NOMO-1 (cell line): Measurements from ENCODE around the gene TMOD3.
"Not testable (repeated sequence)": the region's sequence is repeated elsewhere in the genome, so short reads cannot be mapped to it uniquely, and the experiment has no call there.

ENCODE experiments used
- DNase-seq, 2 experiments: peaks; one replicate each; lab custom pipeline; 2025; ENCODE audit not compliant: unreplicated experiment in 2 of 2; lab: John Stamatoyannopoulos, UW

The TMOD3 gene

DNA sequence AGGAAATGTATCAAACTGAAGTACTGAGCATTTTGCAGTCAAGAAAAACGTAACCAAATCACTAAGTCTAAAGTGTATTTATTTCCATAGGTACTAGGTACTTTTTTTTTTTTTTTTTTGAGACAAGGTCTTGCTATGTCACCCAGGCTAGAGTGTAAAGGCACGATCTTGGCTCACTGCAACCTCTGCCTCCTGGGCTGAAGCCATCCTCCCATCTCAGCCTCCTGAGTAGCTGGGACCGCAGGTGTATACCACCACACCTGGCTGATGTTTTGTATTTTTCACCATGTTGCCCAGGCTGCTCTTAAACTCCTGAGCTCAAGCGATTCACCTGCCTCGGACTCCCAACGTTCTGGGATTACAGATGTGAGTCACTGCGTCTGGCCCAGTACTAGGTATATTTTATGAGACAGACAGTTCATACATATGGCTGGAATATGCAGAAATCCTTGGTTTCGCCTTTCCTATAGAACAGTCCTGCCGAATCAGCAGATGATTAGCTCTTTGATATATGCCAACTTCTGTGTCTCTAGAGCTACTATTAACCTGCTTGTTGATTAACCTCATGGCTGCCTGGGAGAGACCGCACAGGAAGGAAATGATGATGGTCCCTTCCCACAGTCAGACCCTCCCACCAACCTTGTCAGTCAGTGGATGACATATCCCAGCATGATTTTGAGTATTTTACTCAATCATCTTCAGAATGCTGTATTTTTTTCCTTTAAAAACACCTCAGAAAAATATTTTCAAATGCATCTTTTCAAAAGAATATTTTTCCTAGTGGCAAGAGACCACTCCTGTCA, 32.3 kb downstream of the TMOD3 start:
- DNase-seq: peak in 1 of 2 experiments; percentile 14

DNA sequence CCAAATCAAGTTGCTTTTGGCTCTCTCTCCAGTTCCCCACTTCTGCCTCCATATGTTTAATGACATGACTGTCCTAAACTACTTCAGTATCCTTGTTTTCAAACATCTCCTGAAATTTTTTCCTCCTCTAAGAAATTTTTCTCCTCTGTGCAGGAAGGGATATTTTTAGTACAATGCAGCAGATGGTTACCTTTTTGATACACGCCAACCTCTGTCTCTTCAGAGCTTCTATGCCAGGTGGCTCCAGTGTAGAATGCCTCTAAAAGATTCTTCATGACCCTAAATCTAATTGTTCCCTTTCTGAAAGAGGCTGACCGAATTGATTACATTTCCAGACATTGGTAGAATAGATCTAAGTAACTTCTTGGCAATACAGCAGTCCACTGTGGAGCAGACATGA, 33.7 kb downstream of the TMOD3 start:
- DNase-seq: no peak

DNA sequence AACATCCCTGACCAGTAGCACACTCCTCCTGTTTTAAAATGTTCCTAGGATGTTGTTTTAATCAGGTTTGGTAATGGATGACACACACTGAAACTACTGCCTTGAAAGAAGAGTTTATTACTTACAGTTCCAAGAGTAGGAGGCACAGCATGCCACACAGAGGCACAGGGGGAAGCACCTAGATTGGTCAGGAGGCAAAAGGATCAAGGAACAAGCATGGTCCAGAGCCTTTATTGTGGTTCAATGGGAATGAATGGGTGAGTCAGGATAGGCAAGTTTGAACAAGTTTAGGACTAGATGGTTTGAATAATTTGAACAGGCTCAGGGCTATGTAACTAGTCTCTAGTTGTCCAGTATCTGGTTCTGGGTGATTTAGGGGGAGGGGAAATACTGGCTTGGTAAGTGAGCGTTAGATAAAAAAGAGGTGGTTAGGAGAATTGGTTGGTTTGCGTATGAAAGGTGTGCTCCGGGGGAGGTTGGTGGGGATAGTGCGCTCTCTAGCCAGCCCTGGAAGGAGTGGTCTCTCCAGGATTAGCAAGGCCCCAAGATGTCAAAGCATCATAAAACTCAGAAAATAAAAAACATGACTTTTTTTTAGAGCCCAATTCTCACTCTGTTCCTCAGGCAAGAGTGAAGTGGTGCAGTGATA, 35.1 kb downstream of the TMOD3 start:
- no peak for DNase-seq

DNA sequence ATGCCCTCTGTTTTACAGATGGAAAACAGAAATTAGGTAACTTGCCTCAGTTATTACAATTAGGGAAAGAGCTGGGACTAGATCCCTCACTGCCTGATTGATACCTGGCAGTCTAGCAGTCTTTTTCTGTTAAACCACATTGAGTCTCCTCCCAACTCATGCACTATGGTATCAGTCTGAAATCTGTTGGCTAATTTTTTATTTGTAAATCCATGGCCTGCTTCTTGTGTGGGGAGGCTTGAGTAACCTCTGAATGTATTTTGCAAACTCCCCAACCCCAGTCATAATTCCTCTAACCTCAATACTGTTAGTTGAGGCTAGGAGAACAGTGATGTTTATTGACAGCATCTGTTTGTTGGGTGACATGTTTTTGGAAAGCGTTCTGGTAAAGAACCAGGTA, 35.9 kb downstream of the TMOD3 start:
- DNase-seq: no peak

DNA sequence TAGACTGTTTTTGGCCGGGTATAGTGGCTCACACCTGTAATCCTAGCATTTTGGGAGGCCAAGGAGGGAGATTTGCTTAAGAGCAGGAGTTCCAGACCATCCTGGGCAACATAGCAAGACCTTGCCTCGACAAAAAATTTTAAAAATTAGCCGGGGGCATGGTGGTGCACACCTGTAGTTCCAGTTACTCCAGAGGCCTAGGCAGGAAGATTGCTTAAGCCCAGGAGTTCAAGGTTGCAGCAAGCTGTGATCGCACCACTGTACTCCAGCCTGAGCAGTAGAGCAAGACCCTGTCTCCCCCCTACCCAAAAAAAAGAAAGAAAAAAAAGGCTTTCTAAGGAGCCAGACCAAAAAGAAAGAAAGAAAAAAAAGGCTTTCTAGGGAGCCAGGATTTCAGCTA, 36.7 kb downstream of the TMOD3 start:
- DNase-seq: no peak

DNA sequence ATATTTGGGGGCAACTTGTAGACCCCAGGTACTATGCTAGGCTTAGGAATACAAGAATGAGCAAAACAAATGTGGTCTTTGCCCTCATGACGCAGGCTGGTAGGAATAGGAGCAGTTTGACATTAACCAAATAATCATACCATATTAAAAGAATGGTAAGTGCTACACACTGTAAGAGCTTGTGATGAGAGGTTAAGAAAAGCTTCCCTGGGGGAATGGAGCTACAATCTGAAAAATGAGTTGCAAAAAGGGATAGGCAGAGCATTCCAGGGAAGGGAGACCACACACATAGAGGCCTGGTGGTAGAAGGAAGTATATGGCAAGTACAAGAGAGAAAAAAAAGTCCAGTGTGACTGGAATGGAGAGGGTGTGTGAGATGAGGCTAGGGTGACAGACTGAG, 37.3 kb downstream of the TMOD3 start:
- no peak for DNase-seq

DNA sequence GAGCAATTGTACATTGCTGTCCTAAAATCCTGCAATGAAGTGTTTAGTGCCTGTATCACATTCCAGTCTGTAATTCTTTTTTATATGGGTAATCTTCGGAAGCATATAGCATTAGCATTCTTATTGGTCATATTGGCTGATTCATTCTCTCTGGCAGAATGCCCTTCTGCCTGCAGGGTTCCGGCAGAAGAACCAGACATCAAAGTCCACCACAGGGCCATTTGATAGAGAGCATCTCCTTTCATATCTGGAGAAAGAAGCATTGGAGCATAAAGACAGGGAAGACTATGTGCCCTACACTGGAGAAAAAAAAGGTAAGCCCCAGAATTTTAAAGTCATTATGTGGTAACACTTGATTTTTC, 39.6 kb downstream of the TMOD3 start:
- no peak for DNase-seq

DNA sequence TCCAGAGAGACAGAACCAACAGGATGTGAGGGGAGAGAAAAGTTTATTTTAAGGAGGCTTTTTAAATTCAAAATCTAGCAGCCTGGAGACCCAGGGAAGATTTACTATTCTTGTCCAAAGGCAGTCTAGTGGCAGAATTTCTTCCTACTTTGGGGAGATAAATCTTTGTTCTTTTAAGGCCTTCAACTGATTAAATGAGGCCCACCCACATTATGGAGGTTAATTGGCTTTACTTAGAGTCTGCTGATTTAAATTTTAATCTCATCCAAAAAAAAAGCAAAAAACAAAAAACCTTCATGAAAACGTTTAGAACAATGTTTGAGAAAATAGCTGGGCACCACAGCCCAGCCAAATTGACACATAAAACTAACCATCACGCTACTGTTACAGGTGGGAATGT, 41.3 kb downstream of the TMOD3 start:
- no peak for DNase-seq

DNA sequence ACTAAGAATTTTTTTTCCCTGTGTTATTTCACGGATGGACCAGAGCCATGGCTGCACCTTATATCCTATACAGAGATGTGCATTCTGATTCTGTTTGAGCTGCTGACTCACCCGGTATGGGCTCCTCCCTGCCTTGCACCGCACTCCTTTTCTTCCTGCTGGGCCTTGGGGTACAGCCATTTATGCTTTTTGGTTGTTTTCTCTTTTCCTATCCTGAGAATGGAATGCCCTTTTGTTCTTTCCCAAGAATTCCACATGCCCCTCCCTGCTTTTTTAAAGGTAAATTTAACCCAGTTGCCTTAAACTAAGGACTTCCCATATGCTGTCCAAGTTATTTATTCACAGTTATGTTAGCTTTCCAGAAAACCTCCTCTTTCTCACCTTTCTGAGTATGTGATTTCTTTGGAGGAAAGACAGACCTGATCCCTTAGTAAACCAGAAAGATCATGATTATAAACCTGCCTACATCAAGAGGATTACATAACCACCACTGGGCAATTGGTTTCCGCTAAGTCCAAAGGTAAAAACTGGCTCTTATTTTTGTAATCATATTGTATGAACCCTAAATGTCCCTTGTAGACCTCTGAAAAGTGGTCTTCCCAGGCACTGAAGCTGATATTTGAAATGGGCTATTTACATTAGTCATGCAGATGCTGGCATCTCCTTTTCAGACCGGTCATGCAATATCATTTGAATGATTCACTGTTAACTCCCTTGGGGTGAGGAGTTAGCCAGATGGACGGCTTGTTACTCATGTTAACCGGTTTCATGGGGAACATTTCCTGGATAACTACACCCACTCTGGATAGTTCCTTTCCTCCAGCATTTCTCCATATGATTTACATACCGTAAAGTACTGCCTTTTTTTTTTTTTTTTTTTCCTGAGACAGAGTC, 45.5 kb downstream of the TMOD3 start:
- no peak for DNase-seq

DNA sequence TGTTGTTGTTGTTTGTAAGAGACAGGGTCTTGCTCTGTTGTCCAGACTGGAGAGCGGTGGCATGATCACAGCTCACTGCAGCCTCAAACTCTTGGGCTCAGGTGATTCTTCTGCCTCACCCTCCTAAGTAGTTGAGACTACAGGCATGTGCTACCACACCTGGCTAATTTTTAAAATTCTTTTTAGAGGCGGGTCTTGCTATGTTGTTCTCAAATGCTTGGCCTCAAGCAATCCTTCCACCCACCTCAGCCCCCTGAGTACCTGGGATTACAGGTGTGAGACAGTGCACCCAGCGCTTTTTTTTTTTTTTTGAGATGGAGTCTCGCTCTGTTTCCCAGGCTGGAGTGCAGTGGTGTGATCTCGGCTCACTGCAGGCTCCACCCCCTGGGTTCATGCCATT, 46.7 kb downstream of the TMOD3 start:
- DNase-seq: no peak

DNA sequence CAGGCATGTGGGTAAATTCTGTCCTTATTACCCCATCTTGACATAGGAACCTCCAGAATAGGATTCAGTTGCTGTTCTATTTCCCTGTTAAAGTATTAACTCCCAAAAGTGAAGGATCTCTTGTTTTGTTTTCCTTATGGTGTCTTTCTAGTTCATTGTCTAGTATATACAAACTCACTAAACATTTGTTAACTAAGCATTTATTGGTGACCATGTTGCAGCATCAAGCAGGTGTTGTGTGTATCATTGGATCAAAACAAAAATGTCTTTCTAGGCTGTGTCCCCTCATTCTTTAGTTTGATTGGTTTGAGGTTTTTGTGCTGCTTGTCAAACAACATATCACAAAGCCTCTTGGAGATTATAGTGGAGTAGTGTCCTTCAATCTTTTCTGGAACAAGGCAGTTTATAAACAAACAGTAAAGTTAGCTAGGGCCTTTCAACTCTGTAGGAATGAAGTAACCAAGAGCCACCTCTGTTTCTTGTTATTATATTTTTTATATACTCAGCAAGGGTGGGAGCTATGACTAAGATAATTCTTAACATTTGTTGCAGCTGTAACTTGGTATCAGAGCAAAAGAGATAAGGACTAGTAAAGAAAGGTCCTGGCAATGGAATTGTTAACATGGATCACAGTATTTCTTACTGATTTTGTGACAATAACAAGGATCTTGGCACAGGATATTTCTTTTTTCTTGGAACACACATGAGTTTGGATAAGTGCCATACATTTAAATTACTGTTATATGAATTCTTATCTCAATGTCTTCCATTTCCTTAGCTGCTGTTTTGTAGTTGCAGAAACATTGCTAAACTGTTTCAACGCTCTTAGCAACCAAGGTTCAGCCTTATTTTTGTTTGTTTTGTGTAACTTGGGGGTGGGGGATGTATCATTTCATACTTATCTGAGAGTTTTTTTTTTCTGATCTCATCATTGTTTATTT, 49.3 kb downstream of the TMOD3 start:
- no peak for DNase-seq

DNA sequence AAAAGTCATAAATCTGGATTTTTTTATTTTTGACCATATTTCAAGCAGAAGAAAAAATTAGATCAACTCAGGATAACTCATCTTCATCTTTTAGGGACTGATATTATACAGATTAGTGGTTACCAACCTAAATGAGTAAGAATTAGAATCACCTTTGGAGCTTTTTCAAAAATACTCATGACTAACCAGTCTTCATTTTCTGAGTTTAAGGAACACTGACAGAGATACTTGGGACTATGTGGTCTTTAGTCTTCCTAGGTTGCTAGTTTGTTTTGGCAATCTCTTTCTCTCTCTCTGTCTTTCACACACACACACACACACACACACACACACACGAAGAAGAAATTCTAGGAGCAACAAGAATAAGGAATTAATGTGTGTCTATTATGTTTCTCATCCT, 50.1 kb downstream of the TMOD3 start:
- DNase-seq: no peak

DNA sequence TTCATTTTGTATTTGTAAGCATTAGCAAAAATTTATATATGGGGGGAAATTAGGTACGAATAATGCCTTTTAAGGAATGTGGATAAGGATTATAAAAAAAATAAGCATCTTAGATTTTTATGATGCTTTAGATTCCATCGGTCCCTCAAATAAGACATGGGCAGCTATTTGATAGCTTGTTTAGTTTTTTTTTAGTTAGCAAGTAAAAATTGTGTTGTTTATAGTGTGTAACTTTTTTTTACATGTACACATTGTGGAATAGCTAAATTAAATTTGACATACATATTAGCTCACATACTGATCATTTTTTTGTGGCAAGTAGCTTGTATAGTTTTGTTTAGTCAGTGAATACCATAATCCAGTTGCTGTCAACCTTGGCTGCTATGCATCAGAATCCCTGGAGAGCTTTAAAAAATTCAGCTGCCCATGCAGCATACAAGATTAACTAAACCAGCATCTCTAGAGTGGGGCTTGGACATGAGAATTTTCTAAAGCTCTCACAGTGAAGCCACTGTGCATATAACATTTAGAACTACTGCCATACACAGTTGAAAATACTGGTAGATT, 53.9 kb downstream of the TMOD3 start:
- no peak for DNase-seq

DNA sequence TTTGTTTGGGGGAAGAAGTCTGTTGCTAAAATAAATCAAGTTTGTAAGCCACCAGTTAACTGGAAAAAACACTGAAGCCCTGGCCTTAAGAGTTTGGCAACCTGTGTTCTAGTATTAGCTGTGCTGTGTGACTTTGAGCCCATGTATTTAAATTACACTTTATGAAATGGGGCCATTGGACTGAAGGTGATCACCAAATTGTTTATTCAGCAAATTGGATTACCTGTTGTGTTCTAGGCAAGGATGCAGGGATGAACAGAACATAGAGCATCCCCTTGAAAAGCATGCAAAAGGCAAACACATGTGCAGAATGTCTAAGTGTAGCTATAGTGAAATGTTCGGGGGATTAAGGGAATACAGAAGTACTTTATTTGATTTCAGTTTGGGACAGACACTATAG, 54.6 kb downstream of the TMOD3 start:
- DNase-seq: no peak

DNA sequence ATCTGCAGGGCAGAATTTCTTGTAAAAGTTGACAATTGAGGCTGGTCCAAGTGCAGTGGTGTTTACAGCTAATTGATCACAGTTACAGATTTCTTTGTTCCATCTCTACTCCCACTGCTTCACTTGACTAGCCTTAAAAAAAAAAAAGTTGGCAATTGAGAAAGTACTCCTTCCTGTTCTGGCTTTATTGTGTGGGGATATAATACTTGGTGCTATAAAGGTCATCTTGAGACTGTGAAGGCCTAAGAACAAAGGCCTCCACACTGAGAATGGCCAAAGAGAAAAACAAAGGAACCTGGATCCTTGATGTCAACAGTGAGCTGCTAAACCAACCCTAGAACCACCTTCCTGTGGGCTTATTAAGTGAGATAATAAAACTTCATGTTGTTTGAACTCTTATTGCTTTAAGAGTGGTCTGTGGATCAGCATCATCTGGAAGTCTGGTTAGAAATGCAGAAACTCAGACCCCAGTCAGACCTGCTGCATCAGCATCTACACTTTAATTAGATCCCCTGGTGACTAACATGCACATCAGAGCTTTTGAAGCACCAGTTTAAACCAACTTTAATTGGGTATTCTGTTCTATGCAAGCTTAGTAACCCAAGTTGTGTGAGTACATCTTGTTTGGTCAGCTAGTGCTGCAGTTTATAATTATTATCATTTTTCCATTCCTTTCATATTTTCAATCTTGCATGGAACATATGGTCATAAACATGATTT, 55.2 kb downstream of the TMOD3 start:
- no peak for DNase-seq

DNA sequence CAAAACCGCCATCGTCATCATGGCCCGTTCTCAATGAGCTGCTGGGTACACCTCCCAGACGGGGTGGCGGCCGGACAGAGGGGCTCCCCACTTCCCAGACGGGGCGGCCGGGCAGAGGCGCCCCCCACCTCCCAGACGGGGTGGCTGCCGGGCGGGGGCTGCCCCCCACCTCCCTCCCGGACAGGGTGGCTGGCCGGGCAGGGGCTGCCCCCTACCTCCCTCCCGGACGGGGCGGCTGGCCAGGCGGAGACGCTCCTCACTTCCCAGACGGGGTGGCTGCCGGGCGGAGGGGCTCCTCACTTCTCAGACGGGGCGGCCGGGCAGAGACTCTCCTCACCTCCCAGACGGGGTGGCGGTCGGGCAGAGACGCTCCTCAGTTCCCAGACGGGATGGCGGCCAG, 56.3 kb downstream of the TMOD3 start:
- not testable (repeated sequence) for DNase-seq

DNA sequence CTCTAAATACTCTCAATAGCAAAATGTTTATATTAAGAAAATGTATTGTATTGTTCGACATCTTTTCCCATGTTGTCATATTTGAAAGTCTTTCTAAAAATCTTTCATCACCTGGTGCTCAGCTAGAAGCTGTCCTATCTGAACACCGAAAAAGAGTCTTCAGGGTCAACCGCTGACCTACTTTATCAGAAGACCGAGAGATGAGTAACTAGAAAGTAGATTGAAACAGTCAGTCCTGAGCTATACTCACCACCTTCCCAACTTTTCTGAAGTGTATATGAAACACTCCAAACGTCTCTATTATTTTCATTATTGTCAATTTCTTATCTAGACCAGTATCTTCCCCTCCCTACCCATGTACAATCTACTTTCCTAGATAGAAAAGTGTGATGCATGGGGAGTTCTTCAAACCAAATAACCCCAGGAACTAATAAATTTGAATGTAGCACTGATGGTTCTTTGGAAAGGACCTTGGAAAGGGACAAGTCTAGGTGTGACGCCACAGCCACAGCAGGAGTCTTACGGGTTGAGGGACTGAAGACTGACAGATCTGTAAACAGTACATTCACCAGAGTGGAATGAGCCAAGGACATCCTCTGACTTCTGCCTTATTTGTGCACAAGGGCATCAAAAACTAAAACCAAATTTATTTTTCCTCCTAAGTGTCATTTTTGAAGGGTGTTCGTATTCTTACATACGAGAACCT, 58.6 kb downstream of the TMOD3 start:
- DNase-seq: no peak

DNA sequence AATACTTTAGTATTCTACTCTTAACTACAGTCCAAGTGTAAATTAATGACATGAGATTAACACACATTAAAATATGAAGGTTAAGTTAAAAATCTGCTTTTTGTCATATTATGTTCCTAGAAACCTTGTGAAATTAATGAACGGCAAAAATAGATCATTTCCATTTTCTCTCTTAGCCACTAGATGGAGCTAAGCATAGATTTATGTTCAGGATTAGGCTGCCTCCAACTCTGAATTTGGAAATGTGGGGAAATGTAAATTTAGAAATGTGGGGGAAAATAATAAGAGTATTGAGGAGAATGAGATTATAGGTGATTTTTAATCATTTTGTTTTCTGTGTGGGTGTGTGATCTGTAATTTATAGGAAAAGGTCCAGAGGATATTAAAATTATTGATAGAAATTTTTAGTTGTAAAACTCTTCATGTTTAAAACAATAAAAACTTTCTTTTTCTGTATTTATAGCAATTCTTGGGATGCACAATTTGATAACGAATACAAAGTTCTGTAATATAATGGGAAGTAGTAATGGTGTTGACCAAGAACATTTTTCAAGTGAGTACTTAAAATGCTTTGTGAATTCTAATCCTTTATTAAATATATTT, 59.2 kb downstream of the TMOD3 start:
- DNase-seq: peak; percentile 10 to 36

DNA sequence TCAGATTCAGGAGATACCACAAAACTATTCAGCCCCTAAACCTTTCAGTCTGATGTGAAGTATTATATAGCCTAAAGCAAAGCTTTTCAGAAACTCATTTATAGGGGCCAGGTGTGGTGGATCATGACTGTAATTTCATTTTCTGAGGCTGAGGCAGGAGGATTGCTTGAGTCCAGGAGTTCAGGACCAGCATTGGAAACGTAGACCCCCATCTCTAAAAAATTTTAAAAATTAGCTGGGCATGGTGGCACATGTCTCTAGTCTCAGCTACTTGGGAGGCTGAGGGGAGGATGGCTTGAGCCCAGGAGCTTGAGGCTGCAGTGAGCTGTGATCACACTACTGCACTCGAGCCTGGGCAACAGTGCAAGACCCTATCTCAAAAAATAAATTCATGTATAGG, 60.0 kb downstream of the TMOD3 start:
- no peak for DNase-seq
